Measurements from ENCODE around the gene MBD3L2.
"Not testable (repeated sequence)": the region's sequence is repeated elsewhere in the genome, so short reads cannot be mapped to it uniquely, and the experiment has no call there.

- not testable (repeated sequence) for TF ChIP-seq CTCF (IDR thresholded peaks at IDR 0.05; ENCODE audit: insufficient read depth, low read length); POLR2AphosphoS5 (IDR thresholded peaks at IDR 0.05; ENCODE audit: low read depth); SPI1 (IDR thresholded peaks at IDR 0.05; ENCODE audit: borderline replicate concordance, low read depth); GABPA (IDR thresholded peaks at IDR 0.05; ENCODE audit: low read depth); REST (IDR thresholded peaks at IDR 0.05; ENCODE audit: insufficient replicate concordance, low read depth)
These were observed 5.7 kb downstream of the MBD3L2 start for GRCh38 chr19:7054635-7055368.
